Panc1 (cell line): Measurements from ENCODE around the gene NR3C1. TPM values are rescaled to one million over a fixed set of nuclear protein-coding genes. Genes with fewer than 3 reads are reported as not detected.

Source experiments
- ATAC-seq: fragments of 200-7000 bp; cut with Tn5 transposase; 2 replicates; pipeline ENCODE4 v1.9.1; 2020; ENCODE audit warnings: mild to moderate bottlenecking, moderate library complexity
- BruUV-seq: library from RNA; stranded (reverse); fragments of 400-500 nt; replicated peaks from 2 replicates; lab custom pipeline; 2021; lab: Mats Ljungman, UMichigan
- CTCF ChIA-PET: fragments of 300-600 bp; sonication (Branson Sonifier 250); formaldehyde crosslinking; loops from one replicate; lab custom pipeline; 2022; ENCODE audit warnings: antibody characterized with exemption; lab: Charles Lee
- POLR2A ChIA-PET: fragments of 300-600 bp; sonication (Branson Sonifier 250); formaldehyde crosslinking; loops from one replicate; lab custom pipeline; 2022; ENCODE audit warnings: antibody characterized with exemption; lab: Charles Lee
- DNase-seq: peaks from one replicate; pipeline ENCODE4 v3.0.0-alpha.2; 2010; ENCODE audit warnings: low read depth, low spot score
- H3K27ac ChIP-seq: 2 replicates; pipeline ENCODE4 v1.5.1; 2011; ENCODE audit warnings: mild to moderate bottlenecking, low read length, inconsistent platforms
- H3K27me3 ChIP-seq: fragments of 200-500 bp; sonication (Bioruptor generic); 2 replicates; pipeline ENCODE4 v1.6.0; 2014; ENCODE audit warnings: low read length, inconsistent platforms; ENCODE audit not compliant: control insufficient read depth, insufficient read depth
- H3K36me3 ChIP-seq: fragments of 200-500 bp; sonication (Bioruptor generic); 2 replicates; pipeline ENCODE4 v1.5.1; 2014; ENCODE audit warnings: inconsistent platforms, mild to moderate bottlenecking, low read length, moderate library complexity; ENCODE audit not compliant: control insufficient read depth, insufficient read depth
- H3K4me1 ChIP-seq: 2 replicates; pipeline ENCODE4 v1.5.1; 2011; ENCODE audit warnings: inconsistent platforms, mild to moderate bottlenecking, low read length, moderate library complexity; ENCODE audit not compliant: control insufficient read depth, insufficient read depth
- H3K4me3 ChIP-seq, 2 experiments: 2 replicates each; pipeline ENCODE4 v1.5.1; 2011 to 2012; ENCODE audit warnings: low read depth in 2 of 2, low read length in 2 of 2, mild to moderate bottlenecking in 2 of 2, inconsistent platforms in 1 of 2, moderate library complexity in 1 of 2
- H3K9me3 ChIP-seq: fragments of 200-500 bp; sonication (Bioruptor generic); 2 replicates; pipeline ENCODE4 v1.5.1; 2014; ENCODE audit warnings: low read depth, mild to moderate bottlenecking, inconsistent platforms, low read length, moderate library complexity; ENCODE audit not compliant: control insufficient read depth, insufficient read depth
- CTCF ChIP-seq: fragments of 450-650 bp; IDR thresholded peaks from 2 replicates; pipeline ENCODE4 v1.5.1; 2017; ENCODE audit warnings: mild to moderate bottlenecking
- POLR2AphosphoS5 ChIP-seq: IDR thresholded peaks from 2 replicates; pipeline ENCODE4 v1.6.1; 2012; ENCODE audit warnings: mild to moderate bottlenecking, low read depth, low read length, moderate library complexity
- REST ChIP-seq, 2 experiments: IDR thresholded peaks; 2 replicates each; pipeline ENCODE4 v1.6.1; 2011 to 2012; ENCODE audit warnings: low read depth in 2 of 2, control low read depth in 1 of 2, low read length in 1 of 2, mild to moderate bottlenecking in 1 of 2, moderate library complexity in 1 of 2; ENCODE audit not compliant: insufficient read depth in 1 of 2
- SIN3A ChIP-seq: IDR thresholded peaks from 2 replicates; pipeline ENCODE4 v1.6.1; 2012; ENCODE audit warnings: low read depth, mild to moderate bottlenecking, low read length, moderate library complexity, borderline replicate concordance; ENCODE audit not compliant: insufficient read depth
- TCF7L2 ChIP-seq: IDR thresholded peaks from 2 replicates; pipeline ENCODE4 v1.6.1; 2011; ENCODE audit warnings: mild to moderate bottlenecking, low read depth, low read length, inconsistent platforms
- in situ Hi-C: cut with HindIII; loops from 2 replicates; pipeline ENCODE4 v1.10.0; 2016; ENCODE audit warnings: low sequenced_read_pairs, low pct_unique_long_range_greater_than_20kb
- intact Hi-C: fragments of 100-400 bp; cut with micrococcal nuclease; formaldehyde crosslinking; loops from one replicate; pipeline ENCODE4 v1.10.0; 2022; ENCODE audit not compliant: unreplicated experiment
- total RNA-seq: library from RNA; stranded (reverse); gene quantifications from one replicate; pipeline ENCODE4 v1.2.1, GENCODE V29; 2021; ENCODE audit not compliant: unreplicated experiment

The NR3C1 gene
- total RNA-seq, 1 experiment from 2014 or later, result 52.6 TPM

- Histone ChIP-seq H3K9me3 (no peaks in the 10 kb centered on the region; the same call in 1 of the 2 replicates), H3K27ac (no peak overlapping the region), H3K36me3 (no peaks in the 10 kb centered on the region), H3K4me3 (no peak overlapping the region), H3K4me1 (peaks cover 48% of the 10 kb centered on the region), H3K27me3 (no peaks in the 10 kb centered on the region)
- no peak for DNase-seq
- POLR2A ChIA-PET, result interaction anchor here (0.6 kb wide), 2 partner anchors 36 to 340 kb away, joined by 11 to 14 read pairs; no protein-coding TSS in a partner anchor
- intact Hi-C loops, result no loop called here
- TF ChIP-seq TCF7L2 (no peak), CTCF (no peak), POLR2AphosphoS5 (no peak), SIN3A (no peak), REST (IDR thresholded peaks at IDR 0.05; ENCODE audit: insufficient read depth in 1 of 2, low read depth in 2 of 2, low read length in 1 of 2) (no peak)
- BruUV-seq, result no TSS peak
- in situ Hi-C loops, result no loop called here
- CTCF ChIA-PET, result interaction anchor here (0.6 kb wide), 1 partner anchor 145 kb away, joined by 3 read pairs; no protein-coding TSS in a partner anchor
- ATAC-seq, result no peak
Observed at GRCh38 chr5:143347046-143347445, 56.4 kb downstream of the NR3C1 start.

DNA sequence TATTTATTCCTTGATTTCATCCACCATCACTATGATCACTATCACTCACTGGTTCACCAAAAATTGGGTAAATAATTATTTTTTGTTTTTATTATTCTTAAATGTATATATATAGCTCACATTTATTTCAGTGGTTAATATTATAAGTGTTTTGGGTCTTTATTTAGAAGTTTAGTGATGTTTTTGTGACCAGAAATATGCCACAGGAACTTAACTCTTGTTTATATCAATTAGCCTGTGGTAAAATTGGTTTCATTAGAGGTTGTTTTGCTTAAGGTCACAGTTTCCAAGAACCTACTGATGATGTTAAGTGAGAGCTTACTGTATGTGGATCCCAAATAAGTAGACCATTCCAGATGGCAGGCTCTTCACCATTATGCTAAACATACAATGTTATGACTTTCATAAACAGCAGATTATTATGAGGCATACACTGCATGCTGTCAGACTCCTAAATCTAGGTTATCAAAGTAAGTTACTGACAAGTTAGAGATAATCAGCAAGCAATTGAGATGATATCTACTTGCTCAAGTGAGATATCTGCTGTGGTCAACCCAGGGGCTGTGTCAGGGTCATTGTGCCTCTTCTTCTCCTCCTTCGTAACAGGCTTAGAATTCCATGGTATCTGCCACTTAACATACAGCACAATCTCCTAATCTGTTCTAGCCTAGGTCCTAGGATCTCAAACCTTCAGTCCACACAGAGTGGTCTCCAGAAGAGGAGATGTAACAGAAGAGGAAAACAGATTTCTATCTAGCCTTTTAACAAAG lies 57.6 kb downstream of the NR3C1 start:
- H3K27ac ChIP-seq, result peak overlapping the region; percentile 51; the same call in 1 of the 2 replicates
- peaks cover 53% of the 10 kb centered on the region for H3K4me1 ChIP-seq
- H3K9me3 ChIP-seq, result no peaks in the 10 kb centered on the region; the same call in 1 of the 2 replicates
- H3K36me3 ChIP-seq, result no peaks in the 10 kb centered on the region
- no peak for TF ChIP-seq REST (IDR thresholded peaks at IDR 0.05; ENCODE audit: insufficient read depth in 1 of 2, low read depth in 2 of 2, low read length in 1 of 2)
- TF ChIP-seq TCF7L2, result no peak
- no peak for TF ChIP-seq POLR2AphosphoS5
- TF ChIP-seq SIN3A, result no peak
- TF ChIP-seq CTCF, result no peak
- no peaks in the 10 kb centered on the region for H3K27me3 ChIP-seq
- no peak for DNase-seq
- ChIA-PET POLR2A (no interaction called here), CTCF (no interaction called here)
- H3K4me3 ChIP-seq, result no peak overlapping the region
- no peak for ATAC-seq
- in situ Hi-C loops (no loop called here), intact Hi-C loops (no loop called here)
- BruUV-seq, result no TSS peak
